Tibial nerve (tissue), 3 donors: ENCODE measurements around the gene KRTAP10-1.

Experiments used
- POLR2A ChIP-seq, 2 donors: fragments of 450-650 bp; IDR thresholded peaks; one replicate each; pipeline ENCODE4 v1.6.1; 2017; ENCODE audit warnings: antibody characterized with exemption in 2 of 2, mild to moderate bottlenecking in 2 of 2, moderate library complexity in 2 of 2
- TF ChIP-seq, protein P1 (sequence below), 5 experiments: fragments of 200-600 bp in 3 of 5; fragments of 450-650 bp in 2 of 5; sonication (generic) in 3 of 5; IDR thresholded peaks; one replicate each; pipeline ENCODE4 v1.5.1; 2016 to 2019; ENCODE audit warnings: antibody characterized with exemption in 5 of 5, mild to moderate bottlenecking in 3 of 5, moderate library complexity in 2 of 5

DNA sequence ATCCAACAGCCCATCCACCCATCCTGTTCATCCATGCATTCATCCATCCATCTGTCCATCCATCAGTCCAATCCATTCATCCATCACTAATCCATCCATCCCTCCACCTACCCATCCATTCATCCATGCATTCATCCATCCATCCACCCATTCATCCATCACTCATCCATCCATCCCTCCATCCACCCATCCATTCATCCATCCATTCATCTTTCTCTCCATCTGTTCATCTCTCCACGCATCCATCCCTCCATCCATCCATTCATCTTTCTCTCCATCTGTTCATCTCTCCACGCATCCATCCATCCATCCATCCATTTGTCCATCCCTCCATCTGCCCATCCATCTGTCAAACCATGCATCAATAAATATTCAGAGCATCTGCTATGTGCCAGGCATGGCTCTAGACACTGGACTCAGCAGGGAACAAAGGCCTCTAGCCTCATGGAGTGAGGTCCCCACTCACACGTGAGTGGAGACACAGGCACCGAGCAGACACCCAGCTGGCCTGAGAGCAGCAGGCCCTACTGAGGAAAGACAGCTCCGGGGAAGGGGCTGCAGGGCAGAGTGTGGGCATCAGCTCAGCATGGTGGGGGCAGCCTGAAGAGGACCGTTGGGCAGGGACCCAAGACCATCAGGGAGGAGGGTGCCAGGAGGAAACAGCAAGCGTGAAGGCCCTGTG lies 9.6 kb downstream of the KRTAP10-1 start:
- TF ChIP-seq, protein P1, sequence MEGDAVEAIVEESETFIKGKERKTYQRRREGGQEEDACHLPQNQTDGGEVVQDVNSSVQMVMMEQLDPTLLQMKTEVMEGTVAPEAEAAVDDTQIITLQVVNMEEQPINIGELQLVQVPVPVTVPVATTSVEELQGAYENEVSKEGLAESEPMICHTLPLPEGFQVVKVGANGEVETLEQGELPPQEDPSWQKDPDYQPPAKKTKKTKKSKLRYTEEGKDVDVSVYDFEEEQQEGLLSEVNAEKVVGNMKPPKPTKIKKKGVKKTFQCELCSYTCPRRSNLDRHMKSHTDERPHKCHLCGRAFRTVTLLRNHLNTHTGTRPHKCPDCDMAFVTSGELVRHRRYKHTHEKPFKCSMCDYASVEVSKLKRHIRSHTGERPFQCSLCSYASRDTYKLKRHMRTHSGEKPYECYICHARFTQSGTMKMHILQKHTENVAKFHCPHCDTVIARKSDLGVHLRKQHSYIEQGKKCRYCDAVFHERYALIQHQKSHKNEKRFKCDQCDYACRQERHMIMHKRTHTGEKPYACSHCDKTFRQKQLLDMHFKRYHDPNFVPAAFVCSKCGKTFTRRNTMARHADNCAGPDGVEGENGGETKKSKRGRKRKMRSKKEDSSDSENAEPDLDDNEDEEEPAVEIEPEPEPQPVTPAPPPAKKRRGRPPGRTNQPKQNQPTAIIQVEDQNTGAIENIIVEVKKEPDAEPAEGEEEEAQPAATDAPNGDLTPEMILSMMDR (IDR thresholded peaks at IDR 0.05): no peak
- no peak for TF ChIP-seq POLR2A (IDR thresholded peaks at IDR 0.05)
